OCI-LY7 (cell line): Measurements from ENCODE around the gene CCNL2.

ENCODE experiments used
- EZH2phosphoT487 ChIP-seq: fragments of 200-600 bp; sonication (generic); IDR thresholded peaks from 2 replicates; pipeline ENCODE4 v1.6.1; 2018; ENCODE audit warnings: low read depth, borderline replicate concordance, mild to moderate bottlenecking, mixed run types, antibody characterized with exemption, low read length, moderate library complexity, mixed read lengths
- TF ChIP-seq, protein P1 (sequence below): fragments of 200-600 bp; sonication (generic); conservative IDR thresholded peaks from 2 replicates; pipeline ENCODE4 v1.5.1; 2014; ENCODE audit warnings: mild to moderate bottlenecking, antibody characterized with exemption, low read length, moderate library complexity, mixed read lengths

DNA sequence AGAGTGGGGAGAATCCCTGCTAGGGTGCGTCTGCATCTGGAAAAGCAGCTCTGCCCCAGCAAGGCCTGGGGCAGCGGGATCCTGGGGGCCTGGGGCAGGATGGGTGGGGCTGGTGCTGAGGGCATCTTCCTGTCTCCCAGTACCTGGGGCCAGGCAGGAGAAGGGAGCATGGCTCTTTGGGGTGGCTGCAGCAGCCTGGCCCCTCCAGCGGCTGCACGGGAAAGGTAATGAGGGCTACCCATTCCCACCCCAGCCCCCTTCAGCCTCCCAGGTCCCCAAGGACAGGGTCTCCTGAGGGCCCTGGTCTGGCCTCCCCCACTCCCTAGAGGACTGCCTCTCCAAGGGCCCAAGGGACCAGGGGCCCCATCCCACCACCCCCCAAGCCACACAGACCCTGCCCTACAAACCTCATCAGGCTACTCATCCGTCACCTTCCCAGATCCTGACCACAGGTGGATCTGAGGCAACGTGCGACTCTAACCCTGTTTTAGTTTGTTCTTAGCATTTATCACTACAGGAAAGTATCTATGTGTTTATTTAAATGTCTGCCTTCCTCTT lies 22.9 kb upstream of the CCNL2 start:
- TF ChIP-seq, protein P1, sequence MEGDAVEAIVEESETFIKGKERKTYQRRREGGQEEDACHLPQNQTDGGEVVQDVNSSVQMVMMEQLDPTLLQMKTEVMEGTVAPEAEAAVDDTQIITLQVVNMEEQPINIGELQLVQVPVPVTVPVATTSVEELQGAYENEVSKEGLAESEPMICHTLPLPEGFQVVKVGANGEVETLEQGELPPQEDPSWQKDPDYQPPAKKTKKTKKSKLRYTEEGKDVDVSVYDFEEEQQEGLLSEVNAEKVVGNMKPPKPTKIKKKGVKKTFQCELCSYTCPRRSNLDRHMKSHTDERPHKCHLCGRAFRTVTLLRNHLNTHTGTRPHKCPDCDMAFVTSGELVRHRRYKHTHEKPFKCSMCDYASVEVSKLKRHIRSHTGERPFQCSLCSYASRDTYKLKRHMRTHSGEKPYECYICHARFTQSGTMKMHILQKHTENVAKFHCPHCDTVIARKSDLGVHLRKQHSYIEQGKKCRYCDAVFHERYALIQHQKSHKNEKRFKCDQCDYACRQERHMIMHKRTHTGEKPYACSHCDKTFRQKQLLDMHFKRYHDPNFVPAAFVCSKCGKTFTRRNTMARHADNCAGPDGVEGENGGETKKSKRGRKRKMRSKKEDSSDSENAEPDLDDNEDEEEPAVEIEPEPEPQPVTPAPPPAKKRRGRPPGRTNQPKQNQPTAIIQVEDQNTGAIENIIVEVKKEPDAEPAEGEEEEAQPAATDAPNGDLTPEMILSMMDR: no peak
- TF ChIP-seq EZH2phosphoT487: no peak
